IMR-90 (cell line): ENCODE measurements around the gene KCNT1. TPM values are rescaled to one million over a fixed set of nuclear protein-coding genes. Genes with fewer than 3 reads are reported as not detected.

Experiments
- ATAC-seq: fragments of 200-7000 bp; cut with Tn5 transposase; 2 replicates; pipeline ENCODE4 v1.9.1; 2020; ENCODE audit warnings: low read depth, mild to moderate bottlenecking, moderate library complexity
- BruUV-seq: library from RNA; stranded (reverse); fragments of 400-500 nt; replicated peaks from 2 replicates; lab custom pipeline; 2021; lab: Mats Ljungman, UMichigan
- CTCF ChIA-PET: fragments of 300-600 bp; formaldehyde crosslinking; extraction: SDS; loops from one replicate; lab custom pipeline; 2021; ENCODE audit warnings: antibody characterized with exemption; lab: Yijun Ruan, JAX
- POLR2A ChIA-PET: fragments of 300-600 bp; sonication (Branson Sonifier 250); formaldehyde crosslinking; loops from one replicate; lab custom pipeline; 2022; ENCODE audit warnings: antibody characterized with exemption; ENCODE audit not compliant: unreplicated experiment; lab: Charles Lee
- DNase-seq: peaks from one replicate; pipeline ENCODE4 v3.0.0; 2013
- H2AFZ ChIP-seq: replicated peaks from 2 replicates; pipeline ENCODE3; 2013; ENCODE audit warnings: low read length, mild to moderate bottlenecking; ENCODE audit not compliant: poor library complexity
- H2AK5ac ChIP-seq: 2 replicates; pipeline ENCODE4 v1.6.1; 2013; ENCODE audit warnings: low read depth, low read length, inconsistent platforms
- H2AK9ac ChIP-seq: replicated peaks from 2 replicates; pipeline ENCODE3; 2013; ENCODE audit warnings: mild to moderate bottlenecking, low read depth, low read length, moderate library complexity; ENCODE audit not compliant: poor library complexity
- H2BK120ac ChIP-seq: 2 replicates; pipeline ENCODE4 v1.6.1; 2013; ENCODE audit warnings: low read depth, low read length, inconsistent platforms
- H2BK15ac ChIP-seq: 3 replicates; pipeline ENCODE4 v1.6.1; 2013; ENCODE audit warnings: low read depth, low read length, inconsistent platforms
- H2BK20ac ChIP-seq: 2 replicates; pipeline ENCODE4 v1.6.1; 2013; ENCODE audit warnings: low read depth, mild to moderate bottlenecking, inconsistent platforms, low read length, moderate library complexity
- H2BK5ac ChIP-seq: 2 replicates; pipeline ENCODE4 v1.6.1; 2013; ENCODE audit warnings: mild to moderate bottlenecking, low read depth, low read length, inconsistent platforms; ENCODE audit not compliant: poor library complexity, severe bottlenecking
- H3K14ac ChIP-seq: replicated peaks from 2 replicates; pipeline ENCODE4 v1.6.1; 2013; ENCODE audit warnings: low read depth, low read length, inconsistent platforms
- H3K18ac ChIP-seq: 2 replicates; pipeline ENCODE4 v1.6.1; 2013; ENCODE audit warnings: low read depth, low read length, control low read depth
- H3K23ac ChIP-seq: 2 replicates; pipeline ENCODE4 v1.6.1; 2013; ENCODE audit warnings: low read depth, low read length, inconsistent platforms
- H3K27ac ChIP-seq: 2 replicates; pipeline ENCODE4 v1.5.1; 2013; ENCODE audit warnings: mild to moderate bottlenecking, control low read depth, low read length; ENCODE audit not compliant: insufficient read depth
- H3K27me3 ChIP-seq: 2 replicates; pipeline ENCODE4 v1.6.1; 2013; ENCODE audit warnings: low read length; ENCODE audit not compliant: control insufficient read depth, insufficient read depth
- H3K36me3 ChIP-seq: 2 replicates; pipeline ENCODE4 v1.6.1; 2013; ENCODE audit warnings: low read length, mixed read lengths; ENCODE audit not compliant: control insufficient read depth, insufficient read depth
- H3K4ac ChIP-seq: 2 replicates; pipeline ENCODE4 v1.6.1; 2013; ENCODE audit warnings: low read depth, low read length, inconsistent platforms
- H3K4me1 ChIP-seq: 2 replicates; pipeline ENCODE4 v1.6.1; 2013; ENCODE audit warnings: low read length, mixed read lengths; ENCODE audit not compliant: control insufficient read depth, insufficient read depth
- H3K4me2 ChIP-seq: 2 replicates; pipeline ENCODE4 v1.6.1; 2013; ENCODE audit warnings: low read depth, mild to moderate bottlenecking, control low read depth, low read length, moderate library complexity
- H3K4me3 ChIP-seq: 2 replicates; pipeline ENCODE4 v1.5.1; 2013; ENCODE audit warnings: low read depth, mild to moderate bottlenecking, control low read depth, low read length, moderate library complexity; ENCODE audit not compliant: insufficient read depth
- H3K56ac ChIP-seq: 2 replicates; pipeline ENCODE4 v1.6.1; 2013; ENCODE audit warnings: low read length, inconsistent platforms; ENCODE audit not compliant: insufficient read depth; ENCODE audit errors: extremely low read depth
- H3K79me1 ChIP-seq, 2 experiments: 2 replicates each; pipeline ENCODE4 v1.6.1; 2013; ENCODE audit warnings: low read length in 2 of 2, inconsistent platforms in 1 of 2, low read depth in 1 of 2
- H3K9ac ChIP-seq: 2 replicates; pipeline ENCODE4 v1.6.1; 2013; ENCODE audit warnings: low read depth, low read length, control low read depth
- H3K9me1 ChIP-seq: 2 replicates; pipeline ENCODE4 v1.6.1; 2013; ENCODE audit warnings: low read length, inconsistent platforms; ENCODE audit not compliant: insufficient read depth
- H3K9me3 ChIP-seq: 2 replicates; pipeline ENCODE4 v1.6.1; 2013; ENCODE audit warnings: low read length; ENCODE audit not compliant: control insufficient read depth, insufficient read depth
- H4K20me1 ChIP-seq: 2 replicates; pipeline ENCODE4 v1.6.1; 2013; ENCODE audit warnings: low read length, inconsistent platforms; ENCODE audit not compliant: insufficient read depth
- H4K5ac ChIP-seq: 2 replicates; pipeline ENCODE4 v1.6.1; 2013; ENCODE audit warnings: mild to moderate bottlenecking, low read depth, low read length, control low read depth
- H4K8ac ChIP-seq, 2 experiments: 2 replicates each; pipeline ENCODE4 v1.6.1; 2013; ENCODE audit warnings: low read depth in 2 of 2, low read length in 2 of 2, control low read depth in 1 of 2, inconsistent platforms in 1 of 2
- H4K91ac ChIP-seq: 2 replicates; pipeline ENCODE4 v1.6.1; 2013; ENCODE audit warnings: low read depth, low read length, inconsistent platforms; ENCODE audit not compliant: insufficient read depth
- BHLHE40 ChIP-seq: fragments of 150-350 bp; IDR thresholded peaks from 2 replicates; pipeline ENCODE4 v1.6.1; 2016; ENCODE audit warnings: mild to moderate bottlenecking, low read depth, low read length
- CEBPB ChIP-seq: IDR thresholded peaks from 2 replicates; pipeline ENCODE4 v1.6.1; 2012; ENCODE audit warnings: low read depth, low read length, improper control_type of control experiment
- CHD1 ChIP-seq: IDR thresholded peaks from 2 replicates; pipeline ENCODE4 v1.6.1; 2012; ENCODE audit warnings: low read depth, low read length, improper control_type of control experiment
- CTCF ChIP-seq: conservative IDR thresholded peaks from 2 replicates; pipeline ENCODE4 v1.5.1; 2012; ENCODE audit warnings: mild to moderate bottlenecking, low read depth, low read length, improper control_type of control experiment
- ELK1 ChIP-seq: fragments of 150-350 bp; IDR thresholded peaks from 2 replicates; pipeline ENCODE4 v1.6.1; 2016; ENCODE audit warnings: low read depth, mild to moderate bottlenecking, low read length, moderate library complexity, borderline replicate concordance
- FOS ChIP-seq: fragments of 150-350 bp; IDR thresholded peaks from 2 replicates; pipeline ENCODE4 v1.6.1; 2016; ENCODE audit warnings: low read depth, low read length
- MAFK ChIP-seq: IDR thresholded peaks from 2 replicates; pipeline ENCODE4 v1.6.1; 2012; ENCODE audit warnings: low read depth, low read length, improper control_type of control experiment
- MAZ ChIP-seq: IDR thresholded peaks from 2 replicates; pipeline ENCODE4 v1.6.1; 2012; ENCODE audit warnings: low read depth, mild to moderate bottlenecking, low read length, improper control_type of control experiment, moderate library complexity, borderline replicate concordance
- MXI1 ChIP-seq: IDR thresholded peaks from 2 replicates; pipeline ENCODE4 v1.6.1; 2012; ENCODE audit warnings: low read depth, mild to moderate bottlenecking, low read length, moderate library complexity, borderline replicate concordance
- NFE2L2 ChIP-seq: fragments of 150-350 bp; IDR thresholded peaks from 2 replicates; pipeline ENCODE4 v1.6.1; 2016; ENCODE audit warnings: low read depth, mild to moderate bottlenecking, low read length
- POLR2A ChIP-seq: IDR thresholded peaks from 2 replicates; pipeline ENCODE4 v1.6.1; 2012; ENCODE audit warnings: mild to moderate bottlenecking, low read depth, low read length
- RAD21 ChIP-seq: IDR thresholded peaks from 2 replicates; pipeline ENCODE4 v1.6.1; 2012; ENCODE audit warnings: low read length, improper control_type of control experiment
- RCOR1 ChIP-seq: IDR thresholded peaks from 2 replicates; pipeline ENCODE4 v1.6.1; 2012; ENCODE audit warnings: mild to moderate bottlenecking, low read length, improper control_type of control experiment; ENCODE audit not compliant: insufficient replicate concordance
- RFX5 ChIP-seq: IDR thresholded peaks from 2 replicates; pipeline ENCODE4 v1.8.0; 2012; ENCODE audit warnings: low read depth, mild to moderate bottlenecking, low read length, moderate library complexity
- SMC3 ChIP-seq: fragments of 150-350 bp; IDR thresholded peaks from 2 replicates; pipeline ENCODE4 v1.6.1; 2016; ENCODE audit warnings: low read depth, mild to moderate bottlenecking, antibody characterized with exemption, low read length, moderate library complexity
- USF2 ChIP-seq: fragments of 150-350 bp; IDR thresholded peaks from 2 replicates; pipeline ENCODE4 v1.6.1; 2017; ENCODE audit warnings: mild to moderate bottlenecking, antibody characterized with exemption, low read length, low read depth
- WGBS, 2 experiments: methylation state at CpG; one replicate each; pipeline versions ENCODE4 v1.1.5 to v1.1.7; 2013; ENCODE audit warnings: missing lambda C conversion rate in 2 of 2; ENCODE audit not compliant: insufficient read length in 1 of 2; ENCODE audit errors: extremely low coverage in 2 of 2; 5-methylcytosine and 5-hydroxymethylcytosine counted together
- dilution Hi-C: fragments of 300-500 bp; cut with HindIII; formaldehyde crosslinking; loops from one replicate; pipeline ENCODE4 v1.14.3; 2018; ENCODE audit warnings: low sequenced_read_pairs; ENCODE audit not compliant: unreplicated experiment
- in situ Hi-C: fragments of 300-500 bp; cut with MboI; formaldehyde crosslinking; loops from 3 replicates; pipeline ENCODE4 v1.14.3; 2019; ENCODE audit warnings: low sequenced_read_pairs, inconsistent platforms, mixed read lengths
- intact Hi-C: fragments of 100-400 bp; cut with micrococcal nuclease; formaldehyde crosslinking; loops from 2 replicates; pipeline ENCODE4 v1.10.0; 2022
- polyA plus RNA-seq, 3 experiments: library from polyadenylated mRNA; depleted of rRNA; stranded (reverse); fragments of >200 nt; gene quantifications; 2 replicates each; pipeline ENCODE4 v1.2.3, GENCODE V29; 2012; ENCODE audit warnings: low replicate concordance in 1 of 3
- total RNA-seq: library from RNA; depleted of rRNA; stranded (reverse); fragments of >200 nt; gene quantifications from 2 replicates; pipeline ENCODE4 v1.2.3, GENCODE V29; 2012

Gene KCNT1
- total and polyA plus RNA-seq, 2 of the 4 experiments (the other 2 are of a cell fraction) = not detected

GRCh38 chr9:135661816-135662560 lies 40.0 kb upstream of the KCNT1 start:
- Histone ChIP-seq H2AK9ac (no peak overlapping the region), H2BK5ac (no peak overlapping the region), H3K23ac (no peak overlapping the region), H2AK5ac (no peak overlapping the region), H2AFZ (no peak overlapping the region), H3K27me3 (no peaks in the 10 kb centered on the region), H4K91ac (no peak overlapping the region), H3K9me1 (no peaks in the 10 kb centered on the region), H3K9me3 (peaks cover 5% of the 10 kb centered on the region), H3K36me3 (no peaks in the 10 kb centered on the region), H4K5ac (no peak overlapping the region), H4K8ac (no peak overlapping the region), H3K4me1 (no peaks in the 10 kb centered on the region), H2BK15ac (no peak overlapping the region), H3K4ac (no peak overlapping the region), H2BK20ac (no peak overlapping the region), H3K4me3 (no peak overlapping the region), H2BK120ac (no peak overlapping the region), H3K79me1 (no peaks in the 10 kb centered on the region), H3K18ac (no peak overlapping the region), H3K9ac (no peak overlapping the region), H3K14ac (no peak overlapping the region), H3K27ac (no peak overlapping the region), H4K20me1 (no peaks in the 10 kb centered on the region), H3K56ac (no peak overlapping the region), H3K4me2 (no peak overlapping the region)
- 29% methylated on average over 4 of the region's 19 CpGs; no CpG with 5 or more reads in 1 of the 2 experiments for WGBS, 2 experiments
- no TSS peak for BruUV-seq
- ChIA-PET CTCF (no interaction called here), POLR2A (no interaction called here)
- ATAC-seq (no peak), DNase-seq (no peak)
- intact Hi-C loops (no loop called here), dilution Hi-C loops (no loop called here), in situ Hi-C loops (no loop called here)
- TF ChIP-seq RFX5 (no peak), POLR2A (no peak), CTCF (no peak), MAFK (no peak), BHLHE40 (no peak), RAD21 (no peak), ELK1 (no peak), SMC3 (no peak), CEBPB (no peak), MAZ (no peak), FOS (no peak), RCOR1 (no peak), MXI1 (no peak), USF2 (no peak), CHD1 (no peak), NFE2L2 (no peak)
